HepG2 (cell line): Measurements from ENCODE around the gene TRIM31. TPM values are rescaled to one million over a fixed set of nuclear protein-coding genes. Genes with fewer than 3 reads are reported as not detected.
A peak's percentile ranks its signal among the peaks of the same experiment; 100 is the strongest.

Experiments used
- ATAC-seq: fragments of 200-7000 bp; cut with Tn5 transposase; 3 replicates; pipeline ENCODE4 v1.9.1; 2020; ENCODE audit warnings: mild to moderate bottlenecking, moderate library complexity
- Bru-seq: library from RNA; stranded (reverse); fragments of 400-500 nt; gene quantifications from one replicate; lab custom pipeline; 2021; lab: Mats Ljungman, UMichigan
- BruChase-seq, 2 experiments: library from RNA; stranded (reverse); fragments of 400-500 nt; gene quantifications; one replicate each; lab custom pipeline; 2021; lab: Mats Ljungman, UMichigan
- BruUV-seq: library from RNA; stranded (reverse); fragments of 400-500 nt; replicated peaks from 2 replicates; lab custom pipeline; 2021; lab: Mats Ljungman, UMichigan
- CTCF ChIA-PET: fragments of 300-600 bp; formaldehyde crosslinking; extraction: SDS; loops from one replicate; lab custom pipeline; 2021; ENCODE audit warnings: low total read pairs, inconsistent platforms, low intra/inter-chr PET ratio; lab: Yijun Ruan, JAX
- POLR2A ChIA-PET: fragments of 350-600 bp; sonication (Branson Sonifier 250); formaldehyde crosslinking; loops from one replicate; lab custom pipeline; 2020; ENCODE audit warnings: antibody characterized with exemption, inconsistent platforms; lab: Yijun Ruan, JAX
- DNase-seq: peaks from one replicate; pipeline ENCODE4 v3.0.0-alpha.2; 2015; ENCODE audit warnings: low spot score
- FAIRE-seq: peaks from 3 replicates; lab custom pipeline; 2011; peaks lifted over from hg19 to GRCh38; lab: Jason Lieb, UNC
- H2AFZ ChIP-seq: one replicate; pipeline ENCODE4 v1.6.1; 2011; ENCODE audit warnings: low read length, inconsistent platforms
- H3K27ac ChIP-seq: fragments of 300-600 bp; 3 replicates; pipeline ENCODE4 v1.8.0; 2011; ENCODE audit warnings: mixed run types, mild to moderate bottlenecking, mixed read lengths, low read length, inconsistent platforms; ENCODE audit not compliant: insufficient read depth; ENCODE audit errors: extremely low read length
- H3K27me3 ChIP-seq, 2 experiments: fragments of 200-600 bp in 1 of 2; 2 replicates in 1 of 2; 3 replicates in 1 of 2; pipeline versions ENCODE4 v1.6.0 to v1.8.0; 2011; ENCODE audit warnings: low read length in 2 of 2, mild to moderate bottlenecking in 2 of 2, moderate library complexity in 2 of 2, inconsistent platforms in 1 of 2; ENCODE audit not compliant: insufficient read depth in 2 of 2, control insufficient read depth in 1 of 2
- H3K36me3 ChIP-seq, 2 experiments: fragments of 200-600 bp in 1 of 2; replicated peaks in 1 of 2; 2 replicates in 1 of 2; 3 replicates in 1 of 2; pipeline versions ENCODE4 v1.5.1 to v1.8.0; 2011; ENCODE audit warnings: low read length in 2 of 2, inconsistent platforms in 1 of 2; ENCODE audit not compliant: insufficient read depth in 2 of 2, control insufficient read depth in 1 of 2
- H3K4me1 ChIP-seq: 2 replicates; pipeline ENCODE4 v1.5.1; 2012; ENCODE audit warnings: low read length, inconsistent platforms; ENCODE audit not compliant: insufficient read depth
- H3K4me2 ChIP-seq: 2 replicates; pipeline ENCODE4 v1.6.0; 2011; ENCODE audit warnings: low read depth, low read length, inconsistent platforms
- H3K4me3 ChIP-seq, 3 experiments: fragments of 200-600 bp in 1 of 3; sonication (generic), shearing (Covaris generic) in 1 of 3; replicated peaks in 1 of 3; 2 replicates each; pipeline ENCODE4 v1.5.1; 2011 to 2016; ENCODE audit warnings: low read length in 3 of 3, inconsistent platforms in 2 of 3, low read depth in 2 of 3, mild to moderate bottlenecking in 2 of 3, control low read depth in 1 of 3, mixed read lengths in 1 of 3; ENCODE audit not compliant: insufficient read depth in 1 of 3
- H3K79me2 ChIP-seq: one replicate; pipeline ENCODE4 v1.6.1; 2011; ENCODE audit warnings: low read length, inconsistent platforms; ENCODE audit not compliant: insufficient read depth
- H3K9ac ChIP-seq: 2 replicates; pipeline ENCODE4 v1.6.0; 2011; ENCODE audit warnings: mild to moderate bottlenecking, low read depth, low read length, inconsistent platforms; ENCODE audit not compliant: insufficient read depth
- H3K9me3 ChIP-seq: 2 replicates; pipeline ENCODE4 v1.5.1; 2012; ENCODE audit warnings: mild to moderate bottlenecking, low read length
- H4K20me1 ChIP-seq: 2 replicates; pipeline ENCODE4 v1.6.0; 2011; ENCODE audit warnings: inconsistent platforms, mild to moderate bottlenecking, low read length, moderate library complexity; ENCODE audit not compliant: insufficient read depth
- ARID5B ChIP-seq: IDR thresholded peaks from 2 replicates; pipeline ENCODE4 v1.4.0; 2020; ENCODE audit warnings: mild to moderate bottlenecking, missing genetic modification reagents
- CBX2 ChIP-seq, 2 experiments: fragments of 200-600 bp in 1 of 2; sonication (generic); formaldehyde crosslinking in 1 of 2; IDR thresholded peaks; 2 replicates each; pipeline versions ENCODE4 v1.7.0 to v1.8.1; 2018 to 2022; ENCODE audit warnings: low read depth in 2 of 2, low read length in 1 of 2, mild to moderate bottlenecking in 1 of 2, missing genetic modification reagents in 1 of 2
- GATAD2A ChIP-seq: IDR thresholded peaks from 2 replicates; pipeline ENCODE4 v1.6.1; 2016
- PITX1 ChIP-seq: sonication (generic); formaldehyde crosslinking; IDR thresholded peaks from 2 replicates; pipeline ENCODE4 v1.5.1; 2020; ENCODE audit warnings: mild to moderate bottlenecking, missing genetic modification reagents
- RBAK ChIP-seq: sonication (generic); formaldehyde crosslinking; IDR thresholded peaks from 2 replicates; pipeline ENCODE4 v1.5.1; 2020; ENCODE audit warnings: mild to moderate bottlenecking, missing genetic modification reagents
- SAP130 ChIP-seq: IDR thresholded peaks from 2 replicates; pipeline ENCODE4 v1.6.1; 2016; ENCODE audit warnings: low read depth
- ZNF33B ChIP-seq: sonication (generic); formaldehyde crosslinking; IDR thresholded peaks from 2 replicates; pipeline ENCODE4 v1.5.1; 2020; ENCODE audit warnings: mild to moderate bottlenecking, missing genetic modification reagents
- WGBS: methylation state at CpG from one replicate; pipeline ENCODE4 v1.1.6; 2017; ENCODE audit warnings: low lambda C conversion rate; 5-methylcytosine and 5-hydroxymethylcytosine counted together
- in situ Hi-C: cut with HindIII; loops from 2 replicates; pipeline ENCODE4 v1.10.0; 2017; ENCODE audit warnings: low pct_unique_long_range_greater_than_20kb; ENCODE audit not compliant: extremely low pct_ligation_motif_present
- intact Hi-C: fragments of 100-400 bp; cut with micrococcal nuclease; formaldehyde crosslinking; loops from one replicate; pipeline ENCODE4 v1.10.0; 2022; ENCODE audit not compliant: unreplicated experiment
- long read RNA-seq, 2 experiments: library from RNA in 1 of 2; library from polyadenylated mRNA in 1 of 2; stranded (forward) in 1 of 2; unstranded in 1 of 2; transcript quantifications; one replicate each; pipeline ENCODE4 v2.0.0, GENCODE V29; 2019 to 2022
- polyA minus RNA-seq, 3 experiments: library from RNA; depleted of rRNA, polyadenylated mRNA; stranded (reverse); fragments of >200 nt; gene quantifications; 2 replicates each; pipeline ENCODE4 v1.2.3, GENCODE V29; 2011; ENCODE audit warnings: low replicate concordance in 1 of 3
- polyA plus RNA-seq, 8 experiments: library from polyadenylated mRNA; depleted of rRNA in 3 of 8; stranded (reverse) in 7 of 8; unstranded in 1 of 8; fragments of >200 nt; fragmentation: Illumina TruSeq in 4 of 8; extraction: Trizol in 4 of 8; gene quantifications; 2 replicates each; pipeline versions ENCODE4 v1.2.1 to v1.2.3, GENCODE V29; 2011 to 2016; ENCODE audit warnings: low read depth in 4 of 8, missing spikeins in 1 of 8, mixed read lengths in 1 of 8; ENCODE audit not compliant: insufficient read depth in 1 of 8
- total RNA-seq, 5 experiments: library from RNA; depleted of rRNA; stranded (reverse); fragments of >200 nt; fragmentation: Illumina TruSeq; extraction: Trizol; gene quantifications; 2 replicates each; pipeline ENCODE4 v1.2.3, GENCODE V29; 2016; ENCODE audit warnings: low read depth in 1 of 5
- TF ChIP-seq, protein P1 (sequence below): sonication (generic); formaldehyde crosslinking; IDR thresholded peaks from 2 replicates; pipeline ENCODE4 v1.5.1; 2020; ENCODE audit warnings: mild to moderate bottlenecking, missing genetic modification reagents, borderline replicate concordance

The TRIM31 gene
- total RNA-seq (2016; rRNA removed; fragmentation: Illumina TruSeq; extraction: Trizol) (0.51 TPM in 1 of 2 replicates, not detected in the other), polyA plus RNA-seq (2011; rRNA removed) (0.13 and 0.33 TPM in 2 replicates), polyA minus RNA-seq (2011; rRNA and poly(A)+ RNA removed; ENCODE audit: low replicate concordance) (0.09 and 0.16 TPM in 2 replicates), Bru-seq, nascent RNA (percentile 37 among the genes with signal in this experiment), BruChase-seq, experiment 1, labeled RNA remaining after a 6-hour chase (percentile 28 among the genes with signal in this experiment), BruChase-seq, experiment 2, labeled RNA remaining after a 2-hour chase (percentile 32 among the genes with signal in this experiment)
- total RNA-seq (2016; cell fraction: cytosol; rRNA removed; fragmentation: Illumina TruSeq; extraction: Trizol; ENCODE audit: low read depth) = not detected in 2 replicates
- 0.11 TPM in 1 of 2 replicates, not detected in the other for total RNA-seq (2016; cell fraction: insoluble cytoplasmic fraction; rRNA removed; fragmentation: Illumina TruSeq; extraction: Trizol)
- not detected in 2 replicates for total RNA-seq (2016; cell fraction: membrane; rRNA removed; fragmentation: Illumina TruSeq; extraction: Trizol)
- total RNA-seq (2016; cell fraction: nucleus; rRNA removed; fragmentation: Illumina TruSeq; extraction: Trizol) = 0.16 and 0.19 TPM in 2 replicates
- polyA plus RNA-seq (2011; cell fraction: cytosol; rRNA removed) = 0.07 and 0.09 TPM in 2 replicates
- polyA plus RNA-seq (2011; cell fraction: nucleus; rRNA removed) = 0.76 and 0.97 TPM in 2 replicates
- 3.9 and 7.8 TPM in 2 replicates for polyA plus RNA-seq (2012)
- polyA plus RNA-seq (2016; cell fraction: cytosol; fragmentation: Illumina TruSeq; extraction: Trizol; ENCODE audit: low read depth) = 0.08 and 0.22 TPM in 2 replicates
- not detected in 2 replicates for polyA plus RNA-seq (2016; cell fraction: insoluble cytoplasmic fraction; fragmentation: Illumina TruSeq; extraction: Trizol; ENCODE audit: low read depth)
- not detected in 2 replicates for polyA plus RNA-seq (2016; cell fraction: membrane; fragmentation: Illumina TruSeq; extraction: Trizol; ENCODE audit: low read depth)
- 0.30 TPM in 1 of 2 replicates, not detected in the other for polyA plus RNA-seq (2016; cell fraction: nucleus; fragmentation: Illumina TruSeq; extraction: Trizol; ENCODE audit: insufficient read depth, low read depth)
- not detected in 2 replicates for polyA minus RNA-seq (2011; cell fraction: cytosol; rRNA and poly(A)+ RNA removed)
- polyA minus RNA-seq (2011; cell fraction: nucleus; rRNA and poly(A)+ RNA removed) = 1.3 and 3.5 TPM in 2 replicates
- long read RNA-seq, experiment 1 = 0 reads
- long read RNA-seq, experiment 2, partial matches to known transcripts = 1 of 1 reads
- long read RNA-seq, experiment 2, other reads (novel, unspliced or antisense) = 0 of 1 reads

DNA sequence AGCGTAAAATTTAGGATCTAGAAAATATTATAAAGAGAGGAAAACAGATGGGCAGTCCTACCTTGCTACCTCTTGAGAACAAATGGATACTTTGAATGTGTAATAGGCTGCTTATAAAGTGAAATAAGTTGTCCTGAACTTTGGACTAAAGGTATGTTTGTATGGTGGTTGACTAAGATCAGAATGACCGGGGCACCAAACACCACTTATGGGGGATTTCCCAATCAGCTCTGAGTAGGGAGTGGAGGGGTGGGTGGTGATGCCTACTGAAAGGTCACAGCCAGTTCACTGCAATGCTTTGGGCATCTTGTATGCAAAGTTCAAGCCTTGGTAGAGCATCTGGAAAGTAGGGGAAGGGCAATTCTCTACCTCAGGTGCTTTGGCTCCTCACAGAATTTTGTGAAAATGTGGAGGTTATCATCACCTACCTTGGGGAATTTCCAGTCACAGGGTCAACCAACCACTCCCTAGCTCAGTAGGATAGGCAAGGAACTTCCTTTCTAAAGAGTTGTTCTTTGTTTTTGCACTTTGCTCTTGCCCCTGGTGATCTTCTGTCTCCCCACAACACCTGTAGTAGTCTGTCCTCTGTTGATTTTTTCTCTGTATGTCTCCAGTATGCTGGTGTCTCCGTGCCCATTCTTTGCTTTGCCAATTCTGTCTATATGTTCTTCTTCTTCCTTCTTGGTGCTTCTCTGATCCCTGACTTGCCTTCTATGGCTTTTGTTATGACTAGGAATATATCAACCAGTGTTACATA lies at the start of gene TRIM31:
TRIM31 (minus strand) TSS at position 88 of the 757 bp plus-strand sequence. CDS start 285 bp downstream, outside the sequence.
- ChIA-PET POLR2A (interaction anchor here (0.8 to 2.2 kb wide), 8 partner anchors 10 to 101 kb away, joined by 3 to 21 read pairs (median 4); partner anchors contain the start of gene TRIM26), CTCF (no interaction called here)
- intact Hi-C loops (no loop called here), in situ Hi-C loops (no loop called here)
- Histone ChIP-seq H3K9ac (no peak within 1 kb of the TSS), H3K79me2 (no peaks in the 10 kb centered on the region), H3K36me3 (no peaks in the 10 kb centered on the region), H4K20me1 (no peaks in the 10 kb centered on the region), H3K4me1 (peaks cover 27% of the 10 kb centered on the region), H3K4me3 (no peak within 1 kb of the TSS), H3K27ac (no peak within 1 kb of the TSS), H3K4me2 (peak within 1 kb of the TSS; percentile 34), H3K27me3 (no peaks in the 10 kb centered on the region), H2AFZ (no peak within 1 kb of the TSS), H3K9me3 (no peaks in the 10 kb centered on the region)
- peak; percentile 81 for ATAC-seq
- BruUV-seq = no TSS peak
- DNase-seq = peak; percentile 79
- WGBS = 29% methylated on average over 3 of the region's 3 CpGs
- no peak for FAIRE-seq
- TF ChIP-seq, protein P1, sequence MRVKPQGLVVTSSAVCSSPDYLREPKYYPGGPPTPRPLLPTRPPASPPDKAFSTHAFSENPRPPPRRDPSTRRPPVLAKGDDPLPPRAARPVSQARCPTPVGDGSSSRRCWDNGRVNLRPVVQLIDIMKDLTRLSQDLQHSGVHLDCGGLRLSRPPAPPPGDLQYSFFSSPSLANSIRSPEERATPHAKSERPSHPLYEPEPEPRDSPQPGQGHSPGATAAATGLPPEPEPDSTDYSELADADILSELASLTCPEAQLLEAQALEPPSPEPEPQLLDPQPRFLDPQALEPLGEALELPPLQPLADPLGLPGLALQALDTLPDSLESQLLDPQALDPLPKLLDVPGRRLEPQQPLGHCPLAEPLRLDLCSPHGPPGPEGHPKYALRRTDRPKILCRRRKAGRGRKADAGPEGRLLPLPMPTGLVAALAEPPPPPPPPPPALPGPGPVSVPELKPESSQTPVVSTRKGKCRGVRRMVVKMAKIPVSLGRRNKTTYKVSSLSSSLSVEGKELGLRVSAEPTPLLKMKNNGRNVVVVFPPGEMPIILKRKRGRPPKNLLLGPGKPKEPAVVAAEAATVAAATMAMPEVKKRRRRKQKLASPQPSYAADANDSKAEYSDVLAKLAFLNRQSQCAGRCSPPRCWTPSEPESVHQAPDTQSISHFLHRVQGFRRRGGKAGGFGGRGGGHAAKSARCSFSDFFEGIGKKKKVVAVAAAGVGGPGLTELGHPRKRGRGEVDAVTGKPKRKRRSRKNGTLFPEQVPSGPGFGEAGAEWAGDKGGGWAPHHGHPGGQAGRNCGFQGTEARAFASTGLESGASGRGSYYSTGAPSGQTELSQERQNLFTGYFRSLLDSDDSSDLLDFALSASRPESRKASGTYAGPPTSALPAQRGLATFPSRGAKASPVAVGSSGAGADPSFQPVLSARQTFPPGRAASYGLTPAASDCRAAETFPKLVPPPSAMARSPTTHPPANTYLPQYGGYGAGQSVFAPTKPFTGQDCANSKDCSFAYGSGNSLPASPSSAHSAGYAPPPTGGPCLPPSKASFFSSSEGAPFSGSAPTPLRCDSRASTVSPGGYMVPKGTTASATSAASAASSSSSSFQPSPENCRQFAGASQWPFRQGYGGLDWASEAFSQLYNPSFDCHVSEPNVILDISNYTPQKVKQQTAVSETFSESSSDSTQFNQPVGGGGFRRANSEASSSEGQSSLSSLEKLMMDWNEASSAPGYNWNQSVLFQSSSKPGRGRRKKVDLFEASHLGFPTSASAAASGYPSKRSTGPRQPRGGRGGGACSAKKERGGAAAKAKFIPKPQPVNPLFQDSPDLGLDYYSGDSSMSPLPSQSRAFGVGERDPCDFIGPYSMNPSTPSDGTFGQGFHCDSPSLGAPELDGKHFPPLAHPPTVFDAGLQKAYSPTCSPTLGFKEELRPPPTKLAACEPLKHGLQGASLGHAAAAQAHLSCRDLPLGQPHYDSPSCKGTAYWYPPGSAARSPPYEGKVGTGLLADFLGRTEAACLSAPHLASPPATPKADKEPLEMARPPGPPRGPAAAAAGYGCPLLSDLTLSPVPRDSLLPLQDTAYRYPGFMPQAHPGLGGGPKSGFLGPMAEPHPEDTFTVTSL (CRISPR knock-in tag) = peak; percentile 38; the same call in 1 of the 2 replicates
- TF ChIP-seq ARID5B (CRISPR knock-in tag) (peak; percentile 71), ZNF33B (CRISPR knock-in tag) (no peak), RBAK (CRISPR knock-in tag) (peak; percentile 59; the same call in 1 of the 2 replicates), SAP130 (0 out of 2 replicates have a peak, but pooled peaks have one; percentile 21), PITX1 (CRISPR knock-in tag) (no peak), GATAD2A (peak; percentile 40; the same call in 1 of the 2 replicates), CBX2 (IDR thresholded peaks at IDR 0.05; ENCODE audit: low read depth, low read length) (no peak), CBX2 (CRISPR knock-in tag; IDR thresholded peaks at IDR 0.05; ENCODE audit: low read depth) (no peak)
